ENCODE data around the gene AOAH. TPM values are rescaled to one million over a fixed set of nuclear protein-coding genes. Genes with fewer than 3 reads are reported as not detected.

The AOAH gene
- total RNA-seq, 1 experiment from 2014 or later = 0.39 TPM

GRCh38 chr7:36761835-36762234 lies 37.5 kb upstream of the AOAH start:
- Histone ChIP-seq H4K20me1 (ENCODE audit: control insufficient read depth, insufficient read depth, insufficient read length) (no peaks in the 10 kb centered on the region), H3K9me3 (ENCODE audit: control insufficient read depth, low read depth, low read length) (no peaks in the 10 kb centered on the region), H3K9ac (ENCODE audit: extremely low read depth, insufficient read length, low read length) (no peak overlapping the region), H4K5ac (ENCODE audit: insufficient read length, low read depth, low read length) (no peak overlapping the region), H2AFZ (ENCODE audit: low read length) (no peak overlapping the region), H2BK120ac (ENCODE audit: low read depth, low read length, poor library complexity, severe bottlenecking) (no peak overlapping the region), H3K27ac (ENCODE audit: insufficient read length, low read depth, low read length) (no peak overlapping the region), H3K79me2 (ENCODE audit: insufficient read depth, low read length) (no peaks in the 10 kb centered on the region), H3K56ac (ENCODE audit: insufficient read length, low read depth, low read length) (no peak overlapping the region), H3K23me2 (ENCODE audit: insufficient read length, low read depth, low read length, poor library complexity, severe bottlenecking) (no peaks in the 10 kb centered on the region), H3K4ac (ENCODE audit: low read depth, low read length) (no peak overlapping the region), H3K18ac (ENCODE audit: insufficient read length, low read depth, low read length) (no peak overlapping the region), H4K91ac (ENCODE audit: insufficient read length, low read depth, low read length) (no peak overlapping the region), H2BK12ac (ENCODE audit: insufficient read length, low read depth, low read length) (no peak overlapping the region), H3T11ph (ENCODE audit: low read length) (no peak overlapping the region), H3K27me3 (ENCODE audit: insufficient read depth, low read length) (no peaks in the 10 kb centered on the region), H4K8ac (replicated peaks; ENCODE audit: insufficient read length, low read depth, low read length) (no peak overlapping the region), H2BK15ac (ENCODE audit: low read depth, low read length) (no peak overlapping the region), H2AK5ac (ENCODE audit: insufficient read length, low read length) (no peak overlapping the region), H3K14ac (ENCODE audit: insufficient read depth, low read length) (no peak overlapping the region), H2BK20ac (ENCODE audit: low read depth, low read length, poor library complexity, severe bottlenecking) (no peak overlapping the region), H3K79me1 (ENCODE audit: insufficient read depth, low read depth, low read length, poor library complexity, severe bottlenecking) (no peaks in the 10 kb centered on the region), H3K4me1 (ENCODE audit: insufficient read depth, low read length) (peaks cover 6% of the 10 kb centered on the region; the same call in 1 of the 2 replicates), H3K23ac (ENCODE audit: insufficient read length, low read depth, low read length) (no peak overlapping the region), H3K4me2 (ENCODE audit: insufficient read depth, insufficient read length, low read length) (no peak overlapping the region), H2BK5ac (ENCODE audit: insufficient read length, low read length) (no peak overlapping the region)
- DNase-seq = no peak
- Mint-ChIP-seq H3K4me3 (no peak overlapping the region), H3K27ac (peak overlapping the region in 1 of 3 experiments; percentile 63; a peak in 2 of 7 replicates), H3K36me3 (ENCODE audit: insufficient read depth in 1 of 3, low read depth in 3 of 3) (peaks cover 2 to 8% (median 4%) of the 10 kb centered on the region in 3 experiments; a peak in 3 of 7 replicates), H3K9me3 (no peaks in the 10 kb centered on the region; a peak in 1 of 5 replicates), H3K27me3 (ENCODE audit: low read depth) (no peaks in the 10 kb centered on the region), H3K4me1 (peaks cover 38 to 41% of the 10 kb centered on the region in 2 experiments)
- no CpG with 5 or more reads among the region's 2 CpGs for WGBS (ENCODE audit: extremely low coverage, insufficient read length, low lambda C conversion rate)
- TF ChIP-seq CTCF (conservative IDR thresholded peaks at IDR 0.05) = no peak

Measured in H9 (cell line).